HuH-7 (cell line): ENCODE measurements around the gene EBF4.
"Not testable (repeated sequence)": the region's sequence is repeated elsewhere in the genome, so short reads cannot be mapped to it uniquely, and the experiment has no call there.

Experiments
- DNase-seq: peaks from one replicate; pipeline ENCODE4 v3.0.0; 2011; ENCODE audit warnings: low spot score

EBF4 gene

GRCh38 chr20:2796011-2796660 is 103.6 kb downstream of the EBF4 start:
- peak; percentile 15 for DNase-seq

GRCh38 chr20:2797136-2797983 is 104.8 kb downstream of the EBF4 start:
- DNase-seq = peak; percentile 10

GRCh38 chr20:2798095-2798805 is 105.7 kb downstream of the EBF4 start:
- DNase-seq = peak; percentile 14

GRCh38 chr20:2798814-2799213 is 106.2 kb downstream of the EBF4 start:
- DNase-seq = peak; percentile 21

- DNase-seq = peak; percentile 17
Observed at GRCh38 chr20:2799271-2799670, 106.7 kb downstream of the EBF4 start.

- DNase-seq = peak; percentile 23
Observed at GRCh38 chr20:2799688-2800520, 107.3 kb downstream of the EBF4 start.

- DNase-seq = no peak
Observed at GRCh38 chr20:2800521-2801285, 108.1 kb downstream of the EBF4 start, which contains the start of gene CPXM1. Gene CPXM1, minus strand, starts transcription at chr20:2800627. Its CDS starts 55 bp downstream, at chr20:2800572.

GRCh38 chr20:2801286-2801728 is 108.7 kb downstream of the EBF4 start:
- no peak for DNase-seq

- DNase-seq = no peak
Observed at GRCh38 chr20:2804041-2804828, 111.7 kb downstream of the EBF4 start.

- no peak for DNase-seq
Observed at GRCh38 chr20:2804852-2805688, 112.5 kb downstream of the EBF4 start.

GRCh38 chr20:2805689-2806350 is 113.2 kb downstream of the EBF4 start:
- no peak for DNase-seq

- no peak for DNase-seq
Observed at GRCh38 chr20:2806351-2806701, 113.7 kb downstream of the EBF4 start.

- no peak for DNase-seq
Observed at GRCh38 chr20:2807019-2807418, 114.4 kb downstream of the EBF4 start.

GRCh38 chr20:2807929-2808328 is 115.3 kb downstream of the EBF4 start:
- DNase-seq = not testable (repeated sequence)

GRCh38 chr20:2809690-2810089 is 117.1 kb downstream of the EBF4 start:
- DNase-seq = no peak
